HCT116 (cell line): Measurements from ENCODE around the gene NR1H4. TPM values are rescaled to one million over a fixed set of nuclear protein-coding genes. Genes with fewer than 3 reads are reported as not detected.

ENCODE experiments used
- ATAC-seq: fragments of 200-7000 bp; cut with Tn5 transposase; 2 replicates; pipeline ENCODE4 v1.9.1; 2020; ENCODE audit warnings: mild to moderate bottlenecking, moderate library complexity
- BruUV-seq: library from RNA; stranded (reverse); fragments of 400-500 nt; replicated peaks from 2 replicates; lab custom pipeline; 2021; lab: Mats Ljungman, UMichigan
- CTCF ChIA-PET: fragments of 300-600 bp; sonication (Branson Sonifier 250); formaldehyde crosslinking; loops from one replicate; lab custom pipeline; 2021; ENCODE audit warnings: antibody characterized with exemption; lab: Charles Lee
- POLR2A ChIA-PET: fragments of 300-600, 350-600 bp; sonication (Branson Sonifier 250); formaldehyde crosslinking; loops from one replicate; lab custom pipeline; 2021; ENCODE audit warnings: antibody characterized with exemption; lab: Charles Lee
- RAD21 ChIA-PET, 2 experiments: fragments of 300-600 bp; sonication (Branson Sonifier 250); formaldehyde crosslinking; loops; one replicate each; lab custom pipeline; 2023; ENCODE audit warnings: low total read pairs in 2 of 2; ENCODE audit not compliant: uncharacterized antibody in 2 of 2, unreplicated experiment in 2 of 2, low non-redundant PET in 1 of 2; lab: Charles Lee
- DNase-seq: peaks from one replicate; pipeline ENCODE4 v3.0.0-alpha.2; 2010; ENCODE audit warnings: low read depth, low spot score
- H2AFZ ChIP-seq: fragments of 200-600 bp; shearing (Covaris generic), sonication (generic); 2 replicates; pipeline ENCODE4 v1.6.1; 2017; ENCODE audit warnings: low read depth, mixed run types, mixed read lengths, antibody characterized with exemption, low read length; ENCODE audit not compliant: poor library complexity, severe bottlenecking
- H3K27ac ChIP-seq: 2 replicates; pipeline ENCODE4 v1.5.1; 2012; ENCODE audit warnings: low read depth, low read length
- H3K27me3 ChIP-seq: fragments of 200-600 bp; sonication (generic); 2 replicates; pipeline ENCODE4 v1.6.1; 2016; ENCODE audit warnings: mixed run types, low read length, mixed read lengths; ENCODE audit not compliant: insufficient read depth
- H3K36me3 ChIP-seq, 2 experiments: fragments of 200-500 bp in 1 of 2; fragments of 200-600 bp in 1 of 2; sonication (Bioruptor generic) in 1 of 2; sonication (generic) in 1 of 2; 2 replicates each; pipeline versions ENCODE4 v1.5.1 to v1.6.1; 2014 to 2016; ENCODE audit warnings: low read length in 2 of 2, inconsistent platforms in 1 of 2, mixed read lengths in 1 of 2, mixed run types in 1 of 2; ENCODE audit not compliant: insufficient read depth in 2 of 2, control insufficient read depth in 1 of 2
- H3K4me1 ChIP-seq, 2 experiments: fragments of 200-600 bp in 1 of 2; sonication (generic) in 1 of 2; 2 replicates each; pipeline versions ENCODE4 v1.5.1 to v1.6.1; 2012 to 2017; ENCODE audit warnings: low read length in 2 of 2, inconsistent platforms in 1 of 2, mild to moderate bottlenecking in 1 of 2, mixed read lengths in 1 of 2, mixed run types in 1 of 2, moderate library complexity in 1 of 2; ENCODE audit not compliant: insufficient read depth in 2 of 2, control insufficient read depth in 1 of 2
- H3K4me2 ChIP-seq: fragments of 200-600 bp; sonication (generic); 2 replicates; pipeline ENCODE4 v1.6.1; 2017; ENCODE audit warnings: mixed run types, low read length, mixed read lengths
- H3K4me3 ChIP-seq, 2 experiments: fragments of 200-600 bp in 1 of 2; sonication (generic) in 1 of 2; replicated peaks in 1 of 2; 2 replicates each; pipeline ENCODE4 v1.5.1; 2011 to 2016; ENCODE audit warnings: low read length in 2 of 2, control low read depth in 1 of 2, low read depth in 1 of 2, mild to moderate bottlenecking in 1 of 2, mixed read lengths in 1 of 2, mixed run types in 1 of 2
- H3K79me2 ChIP-seq: fragments of 200-600 bp; sonication (generic); 2 replicates; pipeline ENCODE4 v1.6.1; 2017; ENCODE audit warnings: mild to moderate bottlenecking, mixed run types, low read length, moderate library complexity, mixed read lengths; ENCODE audit not compliant: insufficient read depth
- H3K9ac ChIP-seq: fragments of 200-600 bp; sonication (generic); 2 replicates; pipeline ENCODE4 v1.6.1; 2016; ENCODE audit warnings: low read length, mixed read lengths
- H3K9me2 ChIP-seq: fragments of 200-600 bp; sonication (generic), shearing (Covaris generic); 2 replicates; pipeline ENCODE4 v1.6.1; 2017; ENCODE audit warnings: mixed run types, mild to moderate bottlenecking, moderate library complexity; ENCODE audit not compliant: insufficient read depth
- H3K9me3 ChIP-seq, 2 experiments: fragments of 200-500 bp in 1 of 2; fragments of 200-600 bp in 1 of 2; sonication (Bioruptor generic) in 1 of 2; sonication (generic) in 1 of 2; 2 replicates each; pipeline ENCODE4 v1.6.1; 2014 to 2017; ENCODE audit warnings: low read length in 2 of 2, mixed read lengths in 2 of 2, inconsistent platforms in 1 of 2, low read depth in 1 of 2, mild to moderate bottlenecking in 1 of 2, mixed run types in 1 of 2, moderate library complexity in 1 of 2; ENCODE audit not compliant: control insufficient read depth in 1 of 2, insufficient read depth in 1 of 2
- H4K20me1 ChIP-seq: fragments of 200-600 bp; sonication (generic), shearing (Covaris generic); 2 replicates; pipeline ENCODE4 v1.6.1; 2017; ENCODE audit warnings: mixed run types, mild to moderate bottlenecking, moderate library complexity; ENCODE audit not compliant: insufficient read depth
- ATF3 ChIP-seq: IDR thresholded peaks from 2 replicates; pipeline ENCODE4 v1.6.1; 2012
- CBX3 ChIP-seq: IDR thresholded peaks from 2 replicates; pipeline ENCODE4 v1.6.1; 2012; ENCODE audit warnings: low read depth
- CEBPB ChIP-seq: IDR thresholded peaks from 2 replicates; pipeline ENCODE4 v1.6.1; 2012; ENCODE audit warnings: low read depth
- CTCF ChIP-seq, 3 experiments: fragments of 200-600 bp in 1 of 3; sonication (generic) in 1 of 3; IDR thresholded peaks in 2 of 3; conservative IDR thresholded peaks in 1 of 3; 2 replicates each; pipeline ENCODE4 v1.5.1; 2012 to 2017; ENCODE audit warnings: low read depth in 2 of 3, low read length in 2 of 3, antibody characterized with exemption in 1 of 3, borderline replicate concordance in 1 of 3, control low read depth in 1 of 3, mild to moderate bottlenecking in 1 of 3, mixed read lengths in 1 of 3, mixed run types in 1 of 3, moderate library complexity in 1 of 3; ENCODE audit not compliant: insufficient read depth in 1 of 3
- EGR1 ChIP-seq: IDR thresholded peaks from 2 replicates; pipeline ENCODE4 v1.6.1; 2012; ENCODE audit warnings: low read depth
- EZH2phosphoT487 ChIP-seq: fragments of 200-600 bp; IDR thresholded peaks from 2 replicates; pipeline ENCODE4 v1.6.1; 2018; ENCODE audit warnings: antibody characterized with exemption, borderline replicate concordance
- FOSL1 ChIP-seq: IDR thresholded peaks from 2 replicates; pipeline ENCODE4 v1.6.1; 2012; ENCODE audit warnings: low read depth
- JUND ChIP-seq: IDR thresholded peaks from 2 replicates; pipeline ENCODE4 v1.6.1; 2012
- MAX ChIP-seq: IDR thresholded peaks from 2 replicates; pipeline ENCODE4 v1.6.1; 2012
- POLR2A ChIP-seq: IDR thresholded peaks from 2 replicates; pipeline ENCODE4 v1.7.0; 2011; ENCODE audit warnings: borderline replicate concordance; ENCODE audit not compliant: insufficient read depth, insufficient read length; ENCODE audit errors: extremely low read depth
- POLR2AphosphoS5 ChIP-seq: IDR thresholded peaks from 2 replicates; pipeline ENCODE4 v1.6.1; 2011; ENCODE audit warnings: mild to moderate bottlenecking, low read depth, low read length, moderate library complexity
- REST ChIP-seq: IDR thresholded peaks from 2 replicates; pipeline ENCODE4 v1.6.1; 2012; ENCODE audit warnings: low read depth
- SIN3A ChIP-seq: IDR thresholded peaks from 2 replicates; pipeline ENCODE4 v1.6.1; 2012; ENCODE audit warnings: low read depth
- SP1 ChIP-seq: IDR thresholded peaks from 2 replicates; pipeline ENCODE4 v1.6.1; 2012; ENCODE audit warnings: low read depth
- SRF ChIP-seq: IDR thresholded peaks from 2 replicates; pipeline ENCODE4 v1.6.1; 2012; ENCODE audit warnings: low read depth
- YY1 ChIP-seq: IDR thresholded peaks from 2 replicates; pipeline ENCODE4 v1.6.1; 2011; ENCODE audit warnings: low read length, low read depth, moderate library complexity, mild to moderate bottlenecking; ENCODE audit not compliant: insufficient replicate concordance; ENCODE audit errors: extremely low read depth
- ZBTB33 ChIP-seq: IDR thresholded peaks from 2 replicates; pipeline ENCODE4 v1.6.1; 2011; ENCODE audit warnings: mild to moderate bottlenecking, low read length, moderate library complexity; ENCODE audit not compliant: insufficient replicate concordance; ENCODE audit errors: extremely low read depth
- ZFX ChIP-seq: fragments of 450-650 bp; IDR thresholded peaks from 2 replicates; pipeline ENCODE4 v1.6.1; 2017
- ZNF274 ChIP-seq: fragments of 200-500 bp; sonication (Bioruptor generic); IDR thresholded peaks from 2 replicates; pipeline ENCODE4 v1.6.1; 2014; ENCODE audit warnings: mild to moderate bottlenecking, low read depth, low read length, inconsistent platforms
- intact Hi-C: fragments of 100-400 bp; cut with micrococcal nuclease; formaldehyde crosslinking; loops from 2 replicates; pipeline ENCODE4 v1.10.0; 2022
- total RNA-seq: library from RNA; stranded (reverse); gene quantifications from one replicate; pipeline ENCODE4 v1.2.1, GENCODE V29; 2021; ENCODE audit not compliant: unreplicated experiment

The NR1H4 gene
- total RNA-seq, 1 experiment from 2014 or later, result not detected

- H3K27ac ChIP-seq, result no peak overlapping the region
- H3K27me3 ChIP-seq, result peaks cover 12% of the 10 kb centered on the region; the same call in 1 of the 2 replicates
- H3K4me2 ChIP-seq, result no peak overlapping the region
- CTCF ChIA-PET, result interaction anchor here (0.9 to 1.5 kb wide), 2 partner anchors 12 to 102 kb away, joined by 3 to 5 read pairs; no protein-coding TSS in a partner anchor
- POLR2A ChIA-PET, result no interaction called here
- H2AFZ ChIP-seq, result no peak overlapping the region
- no peak for DNase-seq
- no TSS peak for BruUV-seq
- ATAC-seq, result no peak
- no peaks in the 10 kb centered on the region for H4K20me1 ChIP-seq
- H3K4me3 ChIP-seq, result no peak overlapping the region
- H3K9ac ChIP-seq, result no peak overlapping the region
- no peaks in the 10 kb centered on the region for H3K36me3 ChIP-seq
- no peaks in the 10 kb centered on the region for H3K9me2 ChIP-seq
- no peaks in the 10 kb centered on the region for H3K79me2 ChIP-seq
- H3K9me3 ChIP-seq, result no peaks in the 10 kb centered on the region
- intact Hi-C loops, result no loop called here
- no peaks in the 10 kb centered on the region for H3K4me1 ChIP-seq
- TF ChIP-seq CBX3 (no peak), CEBPB (no peak), SP1 (no peak), POLR2AphosphoS5 (no peak), REST (no peak), ZBTB33 (no peak), ZFX (no peak), YY1 (no peak), SIN3A (no peak), MAX (no peak), ZNF274 (no peak), EGR1 (no peak), ATF3 (no peak), EZH2phosphoT487 (no peak), CTCF (IDR thresholded peaks at IDR 0.05 in 2 of 3, conservative IDR thresholded peaks at IDR 0.05 in 1 of 3; ENCODE audit: borderline replicate concordance in 1 of 3, insufficient read depth in 1 of 3, low read depth in 2 of 3, low read length in 2 of 3) (no peak), JUND (no peak), FOSL1 (no peak), POLR2A (no peak), SRF (no peak)
- RAD21 ChIA-PET, result no interaction called here
These were observed 93.4 kb downstream of the NR1H4 start for GRCh38 chr12:100566887-100567637.
